Measurements from ENCODE around the gene TCOF1.

TCOF1 gene

GRCh38 chr5:150440948-150441812 is 83.7 kb downstream of the TCOF1 start:
- DNase-seq (ENCODE audit: low read depth), result no peak
- no peak for TF ChIP-seq CTCF (IDR thresholded peaks at IDR 0.05; ENCODE audit: control insufficient read depth, extremely low read depth, insufficient read depth)
- no peak overlapping the region for H3K4me3 ChIP-seq (ENCODE audit: low read depth, low read length)

- H3K4me3 ChIP-seq (ENCODE audit: low read depth, low read length), result no peak overlapping the region
- no peak for TF ChIP-seq CTCF (IDR thresholded peaks at IDR 0.05; ENCODE audit: control insufficient read depth, extremely low read depth, insufficient read depth)
- DNase-seq (ENCODE audit: low read depth), result no peak
These were observed 84.6 kb downstream of the TCOF1 start for GRCh38 chr5:150441813-150442698.

GRCh38 chr5:150442699-150443080 is 85.2 kb downstream of the TCOF1 start:
- DNase-seq (ENCODE audit: low read depth), result no peak
- no peak overlapping the region for H3K4me3 ChIP-seq (ENCODE audit: low read depth, low read length)
- TF ChIP-seq CTCF (IDR thresholded peaks at IDR 0.05; ENCODE audit: control insufficient read depth, extremely low read depth, insufficient read depth), result no peak

- DNase-seq (ENCODE audit: low read depth), result no peak
These were observed 86.0 kb downstream of the TCOF1 start for GRCh38 chr5:150443242-150444075.

GRCh38 chr5:150444770-150445169 is 87.3 kb downstream of the TCOF1 start:
- no peak for TF ChIP-seq CTCF (IDR thresholded peaks at IDR 0.05; ENCODE audit: control insufficient read depth, extremely low read depth, insufficient read depth)
- no peak overlapping the region for H3K4me3 ChIP-seq (ENCODE audit: low read depth, low read length)
- no peak for DNase-seq (ENCODE audit: low read depth)

More at GRCh38 chr5:150443242-150444075, 86.0 kb downstream of the TCOF1 start:
- H3K4me3 ChIP-seq (ENCODE audit: low read depth, low read length), result no peak overlapping the region
- no peak for TF ChIP-seq CTCF (IDR thresholded peaks at IDR 0.05; ENCODE audit: control insufficient read depth, extremely low read depth, insufficient read depth)

- DNase-seq (ENCODE audit: low read depth), result no peak
- H3K4me3 ChIP-seq (ENCODE audit: low read depth, low read length), result no peak overlapping the region
- no peak for TF ChIP-seq CTCF (IDR thresholded peaks at IDR 0.05; ENCODE audit: control insufficient read depth, extremely low read depth, insufficient read depth)
These were observed 88.6 kb downstream of the TCOF1 start for GRCh38 chr5:150446088-150446487.

Data from LNCaP clone FGC (cell line).